Measurements from ENCODE around the gene MYLK2.

Gene MYLK2

GRCh38 chr20:31784354-31785044 lies 34.7 kb upstream of the MYLK2 start:
- no peak overlapping the region for H3K4me3 ChIP-seq (ENCODE audit: low read length)
- H3K9me2 ChIP-seq (replicated peaks; ENCODE audit: control insufficient read depth, low read length) = no peaks in the 10 kb centered on the region
- H3F3A ChIP-seq (ENCODE audit: control insufficient read depth, insufficient read depth) = 0 out of 2 replicates have a peak, but pooled peaks cover 4% of the 10 kb centered on the region
- no peak overlapping the region for H3K27ac ChIP-seq (ENCODE audit: low read depth, low read length)
- H3K4me2 ChIP-seq (ENCODE audit: low read length) = no peak overlapping the region
- H3K9me3 ChIP-seq (ENCODE audit: control insufficient read depth, insufficient read depth, low read length) = no peaks in the 10 kb centered on the region
- H3K79me2 ChIP-seq (ENCODE audit: control insufficient read depth, low read length) = no peaks in the 10 kb centered on the region
- no peak for TF ChIP-seq EZH2phosphoT487 (IDR thresholded peaks at IDR 0.05; ENCODE audit: borderline replicate concordance, low read length)
- TF ChIP-seq, protein P1, sequence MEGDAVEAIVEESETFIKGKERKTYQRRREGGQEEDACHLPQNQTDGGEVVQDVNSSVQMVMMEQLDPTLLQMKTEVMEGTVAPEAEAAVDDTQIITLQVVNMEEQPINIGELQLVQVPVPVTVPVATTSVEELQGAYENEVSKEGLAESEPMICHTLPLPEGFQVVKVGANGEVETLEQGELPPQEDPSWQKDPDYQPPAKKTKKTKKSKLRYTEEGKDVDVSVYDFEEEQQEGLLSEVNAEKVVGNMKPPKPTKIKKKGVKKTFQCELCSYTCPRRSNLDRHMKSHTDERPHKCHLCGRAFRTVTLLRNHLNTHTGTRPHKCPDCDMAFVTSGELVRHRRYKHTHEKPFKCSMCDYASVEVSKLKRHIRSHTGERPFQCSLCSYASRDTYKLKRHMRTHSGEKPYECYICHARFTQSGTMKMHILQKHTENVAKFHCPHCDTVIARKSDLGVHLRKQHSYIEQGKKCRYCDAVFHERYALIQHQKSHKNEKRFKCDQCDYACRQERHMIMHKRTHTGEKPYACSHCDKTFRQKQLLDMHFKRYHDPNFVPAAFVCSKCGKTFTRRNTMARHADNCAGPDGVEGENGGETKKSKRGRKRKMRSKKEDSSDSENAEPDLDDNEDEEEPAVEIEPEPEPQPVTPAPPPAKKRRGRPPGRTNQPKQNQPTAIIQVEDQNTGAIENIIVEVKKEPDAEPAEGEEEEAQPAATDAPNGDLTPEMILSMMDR (IDR thresholded peaks at IDR 0.05; ENCODE audit: low read depth, low read length, poor library complexity, severe bottlenecking) = no peak
- H3K36me3 ChIP-seq (ENCODE audit: control insufficient read depth, low read length) = peaks cover 93% of the 10 kb centered on the region
- H4K20me1 ChIP-seq (ENCODE audit: control insufficient read depth, insufficient read depth, low read depth, low read length) = no peaks in the 10 kb centered on the region; the same call in 1 of the 2 replicates
- no peaks in the 10 kb centered on the region for H3K27me3 ChIP-seq (ENCODE audit: control insufficient read depth, low read length)
- no peaks in the 10 kb centered on the region for H3K4me1 ChIP-seq (ENCODE audit: control insufficient read depth, low read length)

DNA sequence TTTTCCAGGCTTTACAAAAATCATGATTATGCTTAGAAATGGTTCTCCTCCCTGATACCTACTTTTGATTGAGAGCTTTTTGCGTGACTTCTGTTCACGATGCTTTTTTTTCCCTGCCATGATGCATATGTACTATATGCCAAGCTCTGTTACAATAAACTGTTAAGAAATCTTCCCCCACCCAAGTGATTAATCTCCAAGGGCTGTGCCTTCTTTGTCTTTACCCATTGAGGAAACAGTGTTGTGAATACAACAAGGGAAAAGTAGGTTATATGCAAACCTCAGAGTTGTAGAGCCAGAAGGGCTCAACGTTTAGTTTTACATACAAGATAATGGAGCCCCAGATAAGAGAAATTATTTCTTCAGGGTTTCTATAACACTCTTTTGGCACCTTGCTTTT lies 34.1 kb upstream of the MYLK2 start:
- H3K27me3 ChIP-seq (ENCODE audit: control insufficient read depth, low read length) = no peaks in the 10 kb centered on the region
- H3K4me2 ChIP-seq (ENCODE audit: low read length) = no peak overlapping the region
- no peaks in the 10 kb centered on the region for H3K9me2 ChIP-seq (replicated peaks; ENCODE audit: control insufficient read depth, low read length)
- TF ChIP-seq, protein P1 (IDR thresholded peaks at IDR 0.05; ENCODE audit: low read depth, low read length, poor library complexity, severe bottlenecking) = no peak
- no peak for TF ChIP-seq EZH2phosphoT487 (IDR thresholded peaks at IDR 0.05; ENCODE audit: borderline replicate concordance, low read length)
- no peaks in the 10 kb centered on the region for H3K79me2 ChIP-seq (ENCODE audit: control insufficient read depth, low read length)
- H3K36me3 ChIP-seq (ENCODE audit: control insufficient read depth, low read length) = peaks cover 93% of the 10 kb centered on the region
- H3K4me1 ChIP-seq (ENCODE audit: control insufficient read depth, low read length) = no peaks in the 10 kb centered on the region
- 0 out of 2 replicates have a peak, but pooled peaks cover 5% of the 10 kb centered on the region for H3F3A ChIP-seq (ENCODE audit: control insufficient read depth, insufficient read depth)
- H3K27ac ChIP-seq (ENCODE audit: low read depth, low read length) = no peak overlapping the region
- H3K4me3 ChIP-seq (ENCODE audit: low read length) = no peak overlapping the region
- no peaks in the 10 kb centered on the region for H3K9me3 ChIP-seq (ENCODE audit: control insufficient read depth, insufficient read depth, low read length)
- H4K20me1 ChIP-seq (ENCODE audit: control insufficient read depth, insufficient read depth, low read depth, low read length) = no peaks in the 10 kb centered on the region; the same call in 1 of the 2 replicates

DNA sequence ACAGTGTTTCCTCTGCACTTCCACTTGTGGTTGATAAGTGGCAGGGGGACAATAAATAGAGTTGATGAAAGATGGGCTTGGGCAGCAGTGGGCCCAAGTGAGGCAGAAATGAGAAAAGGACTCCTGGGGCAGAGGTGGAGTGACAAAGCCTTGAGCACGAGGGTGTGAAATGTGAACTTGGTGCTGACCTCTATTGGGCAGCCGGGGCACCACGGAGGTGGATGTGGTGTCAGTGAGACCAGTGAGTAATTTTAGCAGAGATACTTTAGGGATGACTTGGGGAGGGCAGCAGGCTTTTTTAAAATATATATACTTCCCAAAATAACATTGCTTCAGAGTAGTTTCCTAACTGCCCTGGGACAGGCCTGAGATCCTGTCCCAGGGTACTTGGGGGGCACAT lies 30.6 kb upstream of the MYLK2 start:
- no peaks in the 10 kb centered on the region for H3K79me2 ChIP-seq (ENCODE audit: control insufficient read depth, low read length)
- H3K9me2 ChIP-seq (replicated peaks; ENCODE audit: control insufficient read depth, low read length) = no peaks in the 10 kb centered on the region
- H3K4me3 ChIP-seq (ENCODE audit: low read length) = no peak overlapping the region
- H3K36me3 ChIP-seq (ENCODE audit: control insufficient read depth, low read length) = peaks cover 95% of the 10 kb centered on the region
- H3K27me3 ChIP-seq (ENCODE audit: control insufficient read depth, low read length) = no peaks in the 10 kb centered on the region
- H4K20me1 ChIP-seq (ENCODE audit: control insufficient read depth, insufficient read depth, low read depth, low read length) = no peaks in the 10 kb centered on the region; the same call in 1 of the 2 replicates
- H3F3A ChIP-seq (ENCODE audit: control insufficient read depth, insufficient read depth) = 0 out of 2 replicates have a peak, but pooled peaks cover 5% of the 10 kb centered on the region
- no peak for TF ChIP-seq EZH2phosphoT487 (IDR thresholded peaks at IDR 0.05; ENCODE audit: borderline replicate concordance, low read length)
- TF ChIP-seq, protein P1 (IDR thresholded peaks at IDR 0.05; ENCODE audit: low read depth, low read length, poor library complexity, severe bottlenecking) = no peak
- H3K9me3 ChIP-seq (ENCODE audit: control insufficient read depth, insufficient read depth, low read length) = no peaks in the 10 kb centered on the region
- no peak overlapping the region for H3K27ac ChIP-seq (ENCODE audit: low read depth, low read length)
- H3K4me1 ChIP-seq (ENCODE audit: control insufficient read depth, low read length) = no peaks in the 10 kb centered on the region
- H3K4me2 ChIP-seq (ENCODE audit: low read length) = no peak overlapping the region

Measured in DOHH2 (cell line).